Spinal cord (tissue), 10 donors: ENCODE data around the gene TMEM267. TPM values are rescaled to one million over a fixed set of nuclear protein-coding genes. Genes with fewer than 3 reads are reported as not detected.
A peak's percentile ranks its signal among the peaks of the same experiment; 100 is the strongest.

Experiments
- DNase-seq, 6 donors: peaks; one replicate each; pipeline versions ENCODE4 v3.0.0 to v3.0.0-alpha.2; 2013 to 2015; ENCODE audit warnings: low spot score in 6 of 6, low read depth in 4 of 6
- H3K27ac ChIP-seq: one replicate; pipeline ENCODE4 v1.5.1; 2013; ENCODE audit warnings: low read depth, low read length, control low read depth
- H3K27me3 ChIP-seq: one replicate; pipeline ENCODE4 v1.6.1; 2013; ENCODE audit warnings: low read length; ENCODE audit not compliant: control insufficient read depth, insufficient read depth
- H3K36me3 ChIP-seq: one replicate; pipeline ENCODE4 v1.6.1; 2013; ENCODE audit warnings: low read length; ENCODE audit not compliant: control insufficient read depth, insufficient read depth
- H3K4me1 ChIP-seq: one replicate; pipeline ENCODE4 v1.6.1; 2013; ENCODE audit warnings: low read length; ENCODE audit not compliant: control insufficient read depth, insufficient read depth
- H3K4me3 ChIP-seq: one replicate; pipeline ENCODE4 v1.5.1; 2013; ENCODE audit warnings: low read depth, low read length, control low read depth
- H3K9me3 ChIP-seq: one replicate; pipeline ENCODE4 v1.6.1; 2013; ENCODE audit warnings: low read length; ENCODE audit not compliant: control insufficient read depth, insufficient read depth
- WGBS: methylation state at CpG from one replicate; pipeline ENCODE4 v1.1.5; 2013; ENCODE audit warnings: missing lambda C conversion rate; ENCODE audit not compliant: insufficient coverage; 5-methylcytosine and 5-hydroxymethylcytosine counted together
- polyA plus RNA-seq, 2 donors: library from polyadenylated mRNA; unstranded; fragments of 120-200 nt; gene quantifications; one replicate each; pipeline ENCODE4 v1.2.1, GENCODE V29; 2013; ENCODE audit not compliant: insufficient read length in 2 of 2
- total RNA-seq, 2 donors: library from RNA; depleted of rRNA in 1 of 2; stranded (reverse); fragments of 120-200 nt in 1 of 2; fragments of >200 nt in 1 of 2; gene quantifications; one replicate each; pipeline versions ENCODE4 v1.2.3 to v1.2.4, GENCODE V29; 2013 to 2014
- donor health status: healthy.

Gene TMEM267
- total and polyA plus RNA-seq, 4 donors: 12.2 to 32.1 (median 14.5) TPM

- 100% methylated on average over 1 of the region's 2 CpGs for WGBS
- H3K27ac ChIP-seq: no peak overlapping the region
- H3K4me1 ChIP-seq: no peaks in the 10 kb centered on the region
- no peaks in the 10 kb centered on the region for H3K27me3 ChIP-seq
- no peaks in the 10 kb centered on the region for H3K36me3 ChIP-seq
- H3K4me3 ChIP-seq: no peak overlapping the region
- no peak for DNase-seq
- H3K9me3 ChIP-seq: no peaks in the 10 kb centered on the region
Observed at GRCh38 chr5:43498581-43498980, 14.9 kb upstream of the TMEM267 start.

DNA sequence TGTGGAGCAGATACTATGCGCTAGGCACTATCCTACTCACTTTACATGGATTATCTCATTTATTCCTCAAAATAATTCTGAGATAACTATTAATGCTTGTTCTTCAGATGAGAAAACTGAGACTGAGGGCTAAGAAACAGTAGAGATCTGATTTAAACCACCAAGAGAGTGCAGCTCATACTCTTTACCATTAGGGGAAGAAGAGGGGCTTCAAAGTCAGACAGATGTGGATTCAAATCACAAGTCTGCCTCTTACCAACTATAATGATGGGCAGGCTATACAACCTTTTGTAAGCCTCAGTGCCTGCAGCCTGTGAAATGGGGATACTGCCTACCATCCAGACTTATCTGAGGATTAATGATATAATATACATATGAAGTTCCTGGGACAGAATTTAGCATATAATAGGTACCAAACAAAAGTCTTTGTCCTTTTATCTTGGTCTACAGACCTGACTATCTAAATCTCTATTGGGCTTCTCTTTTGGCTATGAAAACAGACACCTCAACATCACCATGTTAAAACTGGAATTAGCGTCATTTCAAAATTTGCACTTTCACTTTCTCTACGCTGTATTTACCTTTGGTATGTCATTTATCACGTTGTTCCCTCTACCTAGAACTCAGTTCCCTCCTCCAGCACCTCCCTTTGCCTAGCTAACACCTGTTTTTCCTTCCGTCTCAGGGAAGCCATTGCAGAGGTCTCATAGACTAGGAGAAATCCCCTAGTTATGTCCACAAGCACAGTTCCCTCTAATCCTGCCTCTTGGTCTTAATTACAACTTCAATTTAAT lies 13.8 kb upstream of the TMEM267 start:
- H3K4me1 ChIP-seq: no peaks in the 10 kb centered on the region
- no peaks in the 10 kb centered on the region for H3K27me3 ChIP-seq
- H3K36me3 ChIP-seq: no peaks in the 10 kb centered on the region
- H3K9me3 ChIP-seq: no peaks in the 10 kb centered on the region
- no peak for DNase-seq
- WGBS: 73% methylated on average over 4 of the region's 5 CpGs
- H3K4me3 ChIP-seq: no peak overlapping the region
- no peak overlapping the region for H3K27ac ChIP-seq

- no peaks in the 10 kb centered on the region for H3K9me3 ChIP-seq
- H3K27ac ChIP-seq: no peak overlapping the region
- H3K27me3 ChIP-seq: no peaks in the 10 kb centered on the region
- H3K36me3 ChIP-seq: no peaks in the 10 kb centered on the region
- H3K4me3 ChIP-seq: no peak overlapping the region
- no peak for DNase-seq
- H3K4me1 ChIP-seq: no peaks in the 10 kb centered on the region
- WGBS: no CpG with 5 or more reads among the region's 1 CpG
Observed at GRCh38 chr5:43491326-43491725, 7.7 kb upstream of the TMEM267 start.

- Histone ChIP-seq H3K27ac (no peak overlapping the region), H3K36me3 (no peaks in the 10 kb centered on the region), H3K9me3 (no peaks in the 10 kb centered on the region), H3K4me3 (no peak overlapping the region), H3K27me3 (no peaks in the 10 kb centered on the region), H3K4me1 (peaks cover 4% of the 10 kb centered on the region)
- no peak for DNase-seq
- WGBS: no CpG with 5 or more reads among the region's 3 CpGs
Observed at GRCh38 chr5:43486353-43486752, 2.7 kb upstream of the TMEM267 start.

DNA sequence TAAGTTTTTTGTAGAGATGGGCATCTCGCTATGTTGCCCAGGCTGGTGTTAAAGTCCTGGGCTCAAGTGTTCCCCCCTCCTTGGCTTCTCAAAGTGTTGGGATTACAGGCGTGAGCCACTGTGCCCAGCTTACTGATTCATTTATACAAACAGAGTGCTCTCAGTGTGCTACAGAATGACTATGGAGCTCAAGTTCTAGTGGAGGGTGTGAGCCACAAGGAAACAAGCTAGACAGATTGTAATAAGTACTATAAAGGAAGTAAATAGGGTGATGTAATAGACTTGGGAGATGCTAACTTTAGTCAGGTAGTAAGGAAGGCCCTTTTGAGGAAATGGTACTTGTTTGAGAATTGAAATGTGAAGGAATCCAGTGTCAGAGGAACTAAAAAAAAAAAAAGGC lies 1.7 kb upstream of the TMEM267 start:
- no peaks in the 10 kb centered on the region for H3K36me3 ChIP-seq
- H3K27ac ChIP-seq: no peak overlapping the region
- H3K4me1 ChIP-seq: peaks cover 4% of the 10 kb centered on the region
- WGBS: 86% methylated on average over 1 of the region's 2 CpGs
- H3K4me3 ChIP-seq: no peak overlapping the region
- no peak for DNase-seq
- H3K27me3 ChIP-seq: no peaks in the 10 kb centered on the region
- no peaks in the 10 kb centered on the region for H3K9me3 ChIP-seq

DNA sequence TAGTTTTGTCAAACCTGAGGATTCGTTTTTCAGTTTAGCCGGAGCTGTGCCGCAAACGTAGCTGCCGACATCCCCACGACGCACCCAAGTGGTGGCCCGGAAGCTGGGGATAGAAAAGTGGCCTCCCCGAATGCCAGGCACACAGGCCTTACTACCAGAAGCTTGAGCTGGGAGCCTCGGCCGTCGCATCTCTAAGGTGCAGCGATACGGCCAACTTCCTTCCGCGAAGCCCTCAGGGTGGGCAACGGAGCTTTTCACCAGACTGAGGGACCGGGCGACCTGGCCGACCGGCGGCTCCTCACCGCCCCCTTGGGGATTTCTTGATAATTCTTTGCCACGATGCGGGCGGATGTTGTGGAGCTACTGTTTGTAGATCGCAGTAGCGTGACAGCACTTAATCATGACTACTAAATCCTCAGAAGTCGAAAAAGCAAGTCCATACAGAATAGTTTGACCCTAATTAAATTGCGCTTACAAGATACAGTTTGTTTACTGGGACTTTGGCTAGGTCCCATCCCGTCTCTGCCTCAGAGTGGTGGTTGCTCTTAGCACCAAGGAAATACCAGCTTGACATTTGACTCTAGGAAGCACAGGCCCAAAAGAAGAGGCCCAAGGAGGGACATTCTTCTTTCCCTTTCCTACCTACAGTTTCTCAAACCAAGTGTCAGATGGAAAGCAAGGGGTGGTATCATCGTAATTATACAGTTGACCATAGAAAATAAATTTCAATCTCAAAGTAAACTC lies 613 bp upstream of the TMEM267 start:
- Histone ChIP-seq H3K27me3 (no peaks in the 10 kb centered on the region), H3K9me3 (no peaks in the 10 kb centered on the region), H3K27ac (peak overlapping the region; percentile 99), H3K4me3 (peak overlapping the region; percentile 84), H3K36me3 (no peaks in the 10 kb centered on the region), H3K4me1 (peaks cover 4% of the 10 kb centered on the region)
- DNase-seq: peak in 5 of 6 donors; percentile 61 to 93 (median 70)
- WGBS: 1% methylated on average over 28 of the region's 32 CpGs

GRCh38 chr5:43482490-43483297 lies 971 bp downstream of the TMEM267 start:
- WGBS: 84% methylated on average over 2 of the region's 6 CpGs
- DNase-seq: no peak
- Histone ChIP-seq H3K4me1 (peaks cover 4% of the 10 kb centered on the region), H3K9me3 (no peaks in the 10 kb centered on the region), H3K27ac (peak overlapping the region; percentile 99), H3K27me3 (no peaks in the 10 kb centered on the region), H3K4me3 (peak overlapping the region; percentile 84), H3K36me3 (no peaks in the 10 kb centered on the region)

- Histone ChIP-seq H3K27ac (no peak overlapping the region), H3K9me3 (peaks cover 4% of the 10 kb centered on the region), H3K4me3 (no peak overlapping the region), H3K36me3 (no peaks in the 10 kb centered on the region), H3K4me1 (no peaks in the 10 kb centered on the region), H3K27me3 (no peaks in the 10 kb centered on the region)
- 94% methylated on average over 3 of the region's 6 CpGs for WGBS
- DNase-seq: no peak
Observed at GRCh38 chr5:43469671-43470391, 13.8 kb downstream of the TMEM267 start.

- H3K36me3 ChIP-seq: no peaks in the 10 kb centered on the region
- H3K27me3 ChIP-seq: no peaks in the 10 kb centered on the region
- DNase-seq: no peak
- H3K27ac ChIP-seq: no peak overlapping the region
- H3K4me3 ChIP-seq: no peak overlapping the region
- H3K4me1 ChIP-seq: no peaks in the 10 kb centered on the region
- H3K9me3 ChIP-seq: peaks cover 4% of the 10 kb centered on the region
Observed at GRCh38 chr5:43467100-43467499, 16.6 kb downstream of the TMEM267 start.
